D341Med (cell line): ENCODE data around the gene DNMT1.

Source experiments
- DNase-seq: peaks from one replicate; pipeline ENCODE4 v3.0.0; 2012; ENCODE audit warnings: low spot score

The DNMT1 gene

GRCh38 chr19:10138879-10139795, 55.6 kb downstream of the DNMT1 start:
- DNase-seq = no peak

- no peak for DNase-seq
Observed at GRCh38 chr19:10137751-10138682, 56.7 kb downstream of the DNMT1 start.

- no peak for DNase-seq
Observed at GRCh38 chr19:10136936-10137335, 57.8 kb downstream of the DNMT1 start.

GRCh38 chr19:10135551-10136334, 59.0 kb downstream of the DNMT1 start:
- no peak for DNase-seq

- no peak for DNase-seq
Observed at GRCh38 chr19:10134040-10134439, 60.7 kb downstream of the DNMT1 start.

GRCh38 chr19:10133596-10133995, 61.2 kb downstream of the DNMT1 start:
- DNase-seq = no peak

GRCh38 chr19:10132905-10133304, 61.8 kb downstream of the DNMT1 start:
- DNase-seq = no peak

- no peak for DNase-seq
Observed at GRCh38 chr19:10126213-10126639, 68.5 kb downstream of the DNMT1 start.

GRCh38 chr19:10124429-10124828, 70.3 kb downstream of the DNMT1 start:
- DNase-seq = no peak

- no peak for DNase-seq
Observed at GRCh38 chr19:10122045-10122444, 72.7 kb downstream of the DNMT1 start.

- DNase-seq = no peak
Observed at GRCh38 chr19:10120538-10121189, 74.1 kb downstream of the DNMT1 start.

GRCh38 chr19:10118960-10119359, 75.8 kb downstream of the DNMT1 start:
- no peak for DNase-seq

GRCh38 chr19:10116866-10117616, 77.7 kb downstream of the DNMT1 start:
- no peak for DNase-seq

- DNase-seq = peak; percentile 33
Observed at GRCh38 chr19:10116085-10116865, 78.5 kb downstream of the DNMT1 start.

- DNase-seq = no peak
Observed at GRCh38 chr19:10115392-10116084, 79.2 kb downstream of the DNMT1 start.

- DNase-seq = no peak
Observed at GRCh38 chr19:10114651-10115391, 79.9 kb downstream of the DNMT1 start.

- peak; percentile 51 for DNase-seq
Observed at GRCh38 chr19:10113964-10114650, 80.6 kb downstream of the DNMT1 start.

- peak; percentile 44 for DNase-seq
Observed at GRCh38 chr19:10113592-10113963, 81.2 kb downstream of the DNMT1 start.
